Activated T-cell treated with anti-CD3 and anti-CD28 coated beads, Interleukin-2, amount 50 U/mL, for 48 hours (primary cell): ENCODE data around the gene TXNDC11.

Source experiments
- DNase-seq, 2 experiments: peaks; one replicate each; pipeline ENCODE4 v3.0.0-alpha.2; 2020

The TXNDC11 gene

GRCh38 chr16:11748404-11749254 is 6.0 kb upstream of the TXNDC11 start:
- DNase-seq: no peak

- DNase-seq: no peak
These were observed 5.3 kb upstream of the TXNDC11 start for GRCh38 chr16:11747949-11748403.

GRCh38 chr16:11744075-11744470 is 1.4 kb upstream of the TXNDC11 start:
- DNase-seq: no peak

- DNase-seq: peak; percentile 37 to 51
These were observed 834 bp upstream of the TXNDC11 start for GRCh38 chr16:11743308-11744074.

- DNase-seq: peak in 1 of 2 experiments; percentile 71
These were observed 543 bp downstream of the TXNDC11 start for GRCh38 chr16:11742093-11742535.

GRCh38 chr16:11740567-11740966 is 2.1 kb downstream of the TXNDC11 start:
- DNase-seq: no peak

- DNase-seq: no peak
These were observed 3.7 kb downstream of the TXNDC11 start for GRCh38 chr16:11738742-11739544.

- DNase-seq: no peak
These were observed 4.9 kb downstream of the TXNDC11 start for GRCh38 chr16:11737713-11738112.

GRCh38 chr16:11736903-11737302 is 5.8 kb downstream of the TXNDC11 start:
- DNase-seq: no peak

GRCh38 chr16:11735787-11736186 is 6.9 kb downstream of the TXNDC11 start:
- no peak for DNase-seq

- DNase-seq: no peak
These were observed 8.0 kb downstream of the TXNDC11 start for GRCh38 chr16:11734653-11735043.

GRCh38 chr16:11734025-11734652 is 8.5 kb downstream of the TXNDC11 start:
- DNase-seq: no peak

- DNase-seq: no peak
These were observed 11.4 kb downstream of the TXNDC11 start for GRCh38 chr16:11731222-11731621.

- no peak for DNase-seq
These were observed 12.9 kb downstream of the TXNDC11 start for GRCh38 chr16:11729787-11730186.

GRCh38 chr16:11727796-11728543 is 14.7 kb downstream of the TXNDC11 start:
- no peak for DNase-seq

GRCh38 chr16:11726008-11726407 is 16.6 kb downstream of the TXNDC11 start:
- DNase-seq: no peak

GRCh38 chr16:11725457-11725856 is 17.2 kb downstream of the TXNDC11 start:
- DNase-seq: no peak

- DNase-seq: no peak
These were observed 20.2 kb downstream of the TXNDC11 start for GRCh38 chr16:11722468-11722808.

- DNase-seq: no peak
These were observed 20.7 kb downstream of the TXNDC11 start for GRCh38 chr16:11721781-11722467.

GRCh38 chr16:11719762-11720161 is 22.9 kb downstream of the TXNDC11 start:
- DNase-seq: no peak

GRCh38 chr16:11719171-11719570 is 23.5 kb downstream of the TXNDC11 start:
- DNase-seq: no peak
